Ovary (tissue), 9 donors: ENCODE results near the gene FOXM1. TPM values are rescaled to one million over a fixed set of nuclear protein-coding genes. Genes with fewer than 3 reads are reported as not detected.
"Not testable (repeated sequence)": the region's sequence is repeated elsewhere in the genome, so short reads cannot be mapped to it uniquely, and the experiment has no call there.

ENCODE experiments used
- DNase-seq, 5 donors: peaks; one replicate each; pipeline ENCODE4 v3.0.0-alpha.2; 2019 to 2020
- H3K27ac ChIP-seq, 2 donors: fragments of 200-600 bp; one replicate each; pipeline versions ENCODE4 v1.5.1 to v1.8.0; 2019 to 2022
- H3K27me3 ChIP-seq: fragments of 200-600 bp; one replicate; pipeline ENCODE4 v1.8.0; 2022
- H3K36me3 ChIP-seq: fragments of 200-600 bp; sonication (generic); one replicate; pipeline ENCODE4 v1.5.1; 2019
- H3K4me1 ChIP-seq: one replicate; pipeline ENCODE4 v1.8.1; 2013; ENCODE audit warnings: mild to moderate bottlenecking, moderate library complexity; ENCODE audit not compliant: insufficient read depth
- H3K4me3 ChIP-seq: fragments of 200-600 bp; sonication (generic); one replicate; pipeline ENCODE4 v1.5.1; 2017
- H3K9me3 ChIP-seq, 2 donors: fragments of 200-600 bp in 1 of 2; sonication (generic) in 1 of 2; one replicate each; pipeline versions ENCODE4 v1.5.1 to v1.8.1; 2013 to 2019; ENCODE audit warnings: mild to moderate bottlenecking in 1 of 2, moderate library complexity in 1 of 2
- EP300 ChIP-seq: sonication (generic); formaldehyde crosslinking; IDR thresholded peaks from one replicate; pipeline ENCODE4 v1.6.1; 2017; ENCODE audit warnings: antibody characterized with exemption
- POLR2A ChIP-seq: fragments of 450-650 bp; IDR thresholded peaks from one replicate; pipeline ENCODE4 v1.6.1; 2017; ENCODE audit warnings: antibody characterized with exemption, mild to moderate bottlenecking, moderate library complexity
- WGBS, 3 donors: extraction: QIAGEN DNeasy Blood & Tissue Kit in 1 of 3; methylation state at CpG; one replicate each; pipeline versions ENCODE4 v1.1.5 to v1.1.7; 2013 to 2017; 5-methylcytosine and 5-hydroxymethylcytosine counted together
- intact Hi-C, 4 donors: fragments of 100-400 bp; cut with DNase I; formaldehyde crosslinking; loops; one replicate each; pipeline versions ENCODE4 v1.11.0 to v1.15.1; 2022 to 2023
- polyA plus RNA-seq, 2 donors: library from polyadenylated mRNA; stranded (reverse); fragments of 200-250 nt in 1 of 2; fragments of 350-450 nt in 1 of 2; fragmentation: Illumina TruSeq in 1 of 2; extraction: RNeasy Lipid Tissue Mini Kit (QIAGEN cat#74804) in 1 of 2; gene quantifications; one replicate each; pipeline ENCODE4 v1.2.3, GENCODE V29; 2013 to 2014
- total RNA-seq, 7 donors: library from RNA; depleted of rRNA in 2 of 7; stranded (reverse); fragments of >200 nt in 2 of 7; fragmentation: NEBNext Ultra II Directional in 3 of 7; extraction: Animal tissue kit (Norgen Biotek cat#: 25700) in 3 of 7; gene quantifications; one replicate each; pipeline versions ENCODE4 v1.1.0 to v1.2.4, GENCODE V29; 2016 to 2023
- TF ChIP-seq, protein P1 (sequence below), 3 donors: fragments of 450-650 bp in 2 of 3; fragments of 200-600 bp in 1 of 3; IDR thresholded peaks; one replicate each; pipeline versions ENCODE4 v1.5.1 to v1.8.0; 2016 to 2022; ENCODE audit warnings: antibody characterized with exemption in 3 of 3, mild to moderate bottlenecking in 1 of 3
- donor health status: DM: no; HTN: no; CAD: no; lungs with moderate emphysema.
- donor health status: DM: no; HTN: no; CAD: no.
- donor health status: Bipolar disorder and iron deficiency.
- donor health status: DM: yes; HTN: yes; CAD: no.
- donor health status: DM: no; HTN: no; CAD: no.
- donor health status: DM: yes; HTN: yes; CAD: no.

FOXM1 gene
- total and polyA plus RNA-seq, 9 donors = 0.22 to 3.0 (median 0.62) TPM; not detected in 2

DNA sequence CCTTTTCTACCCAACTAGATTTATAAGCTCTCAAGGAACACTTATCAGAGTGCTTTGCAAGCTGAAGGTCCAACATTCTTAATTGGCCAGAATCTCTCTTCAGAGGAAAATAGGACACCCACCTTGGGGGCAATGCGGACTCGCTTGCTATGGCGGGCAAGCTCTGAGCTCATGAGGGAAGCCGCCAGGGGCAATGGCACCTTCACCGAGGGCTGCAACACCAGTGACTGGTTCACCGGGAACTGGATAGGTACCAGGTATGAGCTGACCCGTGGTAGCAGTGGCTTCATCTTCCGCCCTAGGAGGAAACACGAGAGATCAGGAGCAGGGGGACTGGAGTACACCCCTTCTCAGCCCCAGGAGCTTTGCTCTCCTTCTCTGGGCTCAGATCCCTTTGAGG, 12.8 kb downstream of the FOXM1 start:
- Histone ChIP-seq H3K4me3 (no peak overlapping the region), H3K9me3 (no peaks in the 10 kb centered on the region), H3K27ac (no peak overlapping the region), H3K27me3 (no peaks in the 10 kb centered on the region), H3K4me1 (no peaks in the 10 kb centered on the region), H3K36me3 (no peaks in the 10 kb centered on the region)
- 96 to 98% (median 98%) methylated on average over 9 of the region's 9 CpGs for WGBS, 3 donors
- DNase-seq = no peak
- intact Hi-C loops = no loop called here
- TF ChIP-seq, protein P1, sequence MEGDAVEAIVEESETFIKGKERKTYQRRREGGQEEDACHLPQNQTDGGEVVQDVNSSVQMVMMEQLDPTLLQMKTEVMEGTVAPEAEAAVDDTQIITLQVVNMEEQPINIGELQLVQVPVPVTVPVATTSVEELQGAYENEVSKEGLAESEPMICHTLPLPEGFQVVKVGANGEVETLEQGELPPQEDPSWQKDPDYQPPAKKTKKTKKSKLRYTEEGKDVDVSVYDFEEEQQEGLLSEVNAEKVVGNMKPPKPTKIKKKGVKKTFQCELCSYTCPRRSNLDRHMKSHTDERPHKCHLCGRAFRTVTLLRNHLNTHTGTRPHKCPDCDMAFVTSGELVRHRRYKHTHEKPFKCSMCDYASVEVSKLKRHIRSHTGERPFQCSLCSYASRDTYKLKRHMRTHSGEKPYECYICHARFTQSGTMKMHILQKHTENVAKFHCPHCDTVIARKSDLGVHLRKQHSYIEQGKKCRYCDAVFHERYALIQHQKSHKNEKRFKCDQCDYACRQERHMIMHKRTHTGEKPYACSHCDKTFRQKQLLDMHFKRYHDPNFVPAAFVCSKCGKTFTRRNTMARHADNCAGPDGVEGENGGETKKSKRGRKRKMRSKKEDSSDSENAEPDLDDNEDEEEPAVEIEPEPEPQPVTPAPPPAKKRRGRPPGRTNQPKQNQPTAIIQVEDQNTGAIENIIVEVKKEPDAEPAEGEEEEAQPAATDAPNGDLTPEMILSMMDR (IDR thresholded peaks at IDR 0.05) = no peak
- TF ChIP-seq POLR2A (no peak), EP300 (no peak)

DNA sequence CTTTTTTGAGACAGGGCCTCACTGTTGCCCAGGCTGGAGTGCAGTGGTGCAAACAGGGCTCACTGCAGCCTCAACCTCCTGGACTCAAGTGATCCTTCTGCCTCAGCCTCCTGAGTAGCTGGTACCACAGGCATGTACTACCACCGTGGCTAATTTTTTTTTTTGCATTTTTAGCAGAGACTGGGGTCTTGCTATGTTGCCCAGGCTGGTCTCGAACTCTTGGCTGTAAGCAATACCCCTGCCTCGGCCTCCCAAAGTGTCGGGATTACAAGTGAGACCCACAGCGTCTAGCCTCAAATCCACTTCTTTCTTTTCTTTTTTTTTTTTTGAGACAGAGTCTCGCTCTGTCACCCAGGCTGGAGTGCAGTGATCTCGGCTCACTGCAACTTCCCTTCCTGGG, 13.6 kb downstream of the FOXM1 start:
- H3K9me3 ChIP-seq, H3K27ac ChIP-seq, H3K4me1 ChIP-seq, DNase-seq, H3K4me3 ChIP-seq, H3K36me3 ChIP-seq, H3K27me3 ChIP-seq, intact Hi-C loops: not testable (repeated sequence)
- 95 to 98% (median 95%) methylated on average over 7 of the region's 7 CpGs for WGBS, 3 donors

DNA sequence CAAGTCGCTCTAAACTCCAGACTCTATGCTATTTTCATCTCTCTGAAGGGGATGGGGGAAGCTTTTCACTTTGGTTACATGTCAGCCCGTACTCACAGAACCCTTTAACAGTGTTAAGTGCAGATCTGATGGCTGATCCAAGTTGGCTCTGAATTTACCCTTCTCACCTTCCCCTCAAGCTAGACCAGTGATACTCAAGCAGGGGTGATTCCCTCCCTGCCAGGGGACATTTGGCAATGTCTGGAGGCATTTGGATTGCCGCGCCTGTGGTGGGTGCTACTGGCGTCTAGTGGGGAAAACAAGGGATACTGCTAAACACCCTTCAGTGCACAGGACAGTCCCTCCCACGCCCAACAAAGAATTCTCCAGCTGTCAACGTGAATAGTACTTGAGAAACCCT, 14.1 kb downstream of the FOXM1 start:
- Histone ChIP-seq H3K4me3 (no peak overlapping the region), H3K36me3 (no peaks in the 10 kb centered on the region), H3K9me3 (no peaks in the 10 kb centered on the region), H3K27ac (no peak overlapping the region), H3K4me1 (peaks cover 3% of the 10 kb centered on the region), H3K27me3 (no peaks in the 10 kb centered on the region)
- TF ChIP-seq, protein P1 (IDR thresholded peaks at IDR 0.05) = no peak
- no peak for TF ChIP-seq EP300
- TF ChIP-seq POLR2A = no peak
- intact Hi-C loops = no loop called here
- 82 to 84% (median 82%) methylated on average over 7 of the region's 7 CpGs for WGBS, 3 donors
- no peak for DNase-seq

DNA sequence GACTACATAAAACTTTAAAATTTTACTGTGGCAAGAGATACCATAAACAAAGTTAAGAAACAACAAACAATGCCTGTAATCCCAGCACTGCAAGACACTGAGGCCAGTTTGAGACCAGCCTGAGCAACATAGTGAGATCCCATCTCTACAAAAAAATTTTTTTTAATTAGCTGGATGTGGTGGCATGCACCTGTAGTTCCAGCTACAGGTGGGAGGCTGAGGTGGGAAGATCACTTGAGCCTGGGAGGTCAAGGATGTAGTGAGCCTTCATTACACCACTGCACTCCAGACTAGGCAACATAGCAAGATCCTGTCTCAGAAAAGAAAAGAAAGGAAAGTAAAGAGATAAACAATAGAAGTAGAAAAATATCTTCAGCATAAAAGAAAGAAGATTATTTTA, 16.8 kb downstream of the FOXM1 start:
- no peaks in the 10 kb centered on the region for H3K27me3 ChIP-seq
- H3K36me3 ChIP-seq = no peaks in the 10 kb centered on the region
- intact Hi-C loops = no loop called here
- H3K4me1 ChIP-seq = peaks cover 3% of the 10 kb centered on the region
- H3K4me3 ChIP-seq = no peak overlapping the region
- DNase-seq = no peak
- H3K27ac ChIP-seq = no peak overlapping the region
- no peaks in the 10 kb centered on the region for H3K9me3 ChIP-seq
- TF ChIP-seq, protein P1 (IDR thresholded peaks at IDR 0.05) = no peak
- TF ChIP-seq EP300 (no peak), POLR2A (no peak)

DNA sequence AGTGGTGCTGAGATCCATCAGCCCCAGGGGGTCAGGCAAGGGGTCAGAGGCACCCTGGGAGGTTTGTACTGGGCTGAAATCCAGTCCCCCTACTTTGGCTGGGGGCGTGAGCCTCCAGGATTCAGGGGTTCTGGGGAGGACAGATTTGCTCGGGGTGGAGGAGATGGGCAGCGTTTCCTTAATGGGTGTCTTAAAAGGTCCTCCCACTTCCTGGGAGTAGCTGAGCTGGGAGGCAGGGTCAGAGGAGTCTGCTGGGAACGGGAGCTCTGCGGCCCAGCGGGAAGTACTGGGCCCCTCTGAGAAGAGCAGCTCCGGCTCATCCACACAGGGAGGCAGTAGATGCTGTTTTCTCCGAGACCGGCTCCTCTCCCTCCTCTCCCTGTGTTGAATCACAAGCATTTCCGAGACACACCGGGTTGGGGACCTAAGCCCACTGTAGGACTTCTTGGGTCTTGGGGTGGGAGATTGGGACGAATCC, 18.0 kb downstream of the FOXM1 start:
- no peaks in the 10 kb centered on the region for H3K36me3 ChIP-seq
- H3K27me3 ChIP-seq = no peaks in the 10 kb centered on the region
- intact Hi-C loops = loop anchor here (5.0 to 10.0 kb wide), 4 partner anchors 83 to 176 kb away; no protein-coding TSS in a partner anchor
- peak overlapping the region; percentile 30 to 32 for H3K27ac ChIP-seq
- no peak overlapping the region for H3K4me3 ChIP-seq
- TF ChIP-seq, protein P1 (IDR thresholded peaks at IDR 0.05) = no peak
- TF ChIP-seq POLR2A (no peak), EP300 (no peak)
- WGBS, 3 donors = 26 to 31% (median 30%) methylated on average over 12 of the region's 12 CpGs
- H3K9me3 ChIP-seq = no peaks in the 10 kb centered on the region
- DNase-seq = peak in 4 of 5 donors; percentile 43 to 69 (median 50)
- peaks cover 3% of the 10 kb centered on the region for H3K4me1 ChIP-seq
